ENCODE data around the gene C5.

C5 gene

GRCh38 chr9:120931231-120932085 lies 118.6 kb downstream of the C5 start:
- CTCF ChIA-PET = interaction anchor here (0.6 kb wide), 1 partner anchor 204 kb away, joined by 3 read pairs; no protein-coding TSS in a partner anchor
- POLR2A ChIA-PET = no interaction called here
- DNase-seq (ENCODE audit: extremely low spot score) = no peak
- no peak for TF ChIP-seq PKNOX1 (IDR thresholded peaks at IDR 0.05)
- TF ChIP-seq CTBP1 (IDR thresholded peaks at IDR 0.05; ENCODE audit: borderline replicate concordance) = no peak

GRCh38 chr9:120929229-120929791 lies 120.8 kb downstream of the C5 start:
- no peak for TF ChIP-seq CTBP1 (IDR thresholded peaks at IDR 0.05; ENCODE audit: borderline replicate concordance)
- no peak for TF ChIP-seq L3MBTL2 (conservative IDR thresholded peaks at IDR 0.05)
- no peak for TF ChIP-seq FOXA1 (IDR thresholded peaks at IDR 0.05)
- TF ChIP-seq FOXK2 (IDR thresholded peaks at IDR 0.05) = no peak
- TF ChIP-seq HDGF (IDR thresholded peaks at IDR 0.05; ENCODE audit: borderline replicate concordance) = no peak
- TF ChIP-seq ZNF384 (IDR thresholded peaks at IDR 0.05) = no peak
- TF ChIP-seq FOXM1 (IDR thresholded peaks at IDR 0.05; ENCODE audit: borderline replicate concordance) = no peak
- TF ChIP-seq ARNT (IDR thresholded peaks at IDR 0.05) = no peak
- TF ChIP-seq TARDBP (IDR thresholded peaks at IDR 0.05) = no peak
- CTCF ChIA-PET = interaction anchor here (1.1 kb wide), 1 partner anchor 9 kb away, joined by 4 read pairs; no protein-coding TSS in a partner anchor
- POLR2A ChIA-PET = interaction anchor here (0.6 to 1.2 kb wide), 9 partner anchors 9 to 215 kb away, joined by 3 to 4 read pairs (median 3); partner anchors contain the start of gene MEGF9
- DNase-seq (ENCODE audit: extremely low spot score) = no peak

GRCh38 chr9:120928483-120929228 lies 121.4 kb downstream of the C5 start:
- TF ChIP-seq L3MBTL2 (conservative IDR thresholded peaks at IDR 0.05) (peak; percentile 23; the same call in 1 of the 2 replicates), TARDBP (IDR thresholded peaks at IDR 0.05) (no peak)
- peak; percentile 72 for DNase-seq (ENCODE audit: extremely low spot score)
- POLR2A ChIA-PET = interaction anchor here (0.6 to 1.2 kb wide), 9 partner anchors 9 to 214 kb away, joined by 3 to 4 read pairs (median 3); partner anchors contain the start of gene MEGF9
- CTCF ChIA-PET = interaction anchor here (1.1 kb wide), 1 partner anchor 8 kb away, joined by 4 read pairs; no protein-coding TSS in a partner anchor

- POLR2A ChIA-PET = no interaction called here
- DNase-seq (ENCODE audit: extremely low spot score) = no peak
- CTCF ChIA-PET = no interaction called here
- no peak for TF ChIP-seq ELF4 (IDR thresholded peaks at IDR 0.05)
- TF ChIP-seq BHLHE40 (IDR thresholded peaks at IDR 0.05; ENCODE audit: borderline replicate concordance) = no peak
These were observed 122.0 kb downstream of the C5 start for GRCh38 chr9:120928015-120928482.

- no peak for DNase-seq (ENCODE audit: extremely low spot score)
- TF ChIP-seq FOXK2 (IDR thresholded peaks at IDR 0.05) (no peak), L3MBTL2 (conservative IDR thresholded peaks at IDR 0.05) (no peak), TARDBP (IDR thresholded peaks at IDR 0.05) (no peak), SUZ12 (IDR thresholded peaks at IDR 0.05) (no peak), ZNF384 (IDR thresholded peaks at IDR 0.05) (no peak), ELF4 (IDR thresholded peaks at IDR 0.05) (no peak), ARNT (IDR thresholded peaks at IDR 0.05) (no peak), CTBP1 (IDR thresholded peaks at IDR 0.05; ENCODE audit: borderline replicate concordance) (no peak), HDGF (IDR thresholded peaks at IDR 0.05; ENCODE audit: borderline replicate concordance) (no peak), NFRKB (IDR thresholded peaks at IDR 0.05) (no peak), FOXA1 (IDR thresholded peaks at IDR 0.05) (no peak), PKNOX1 (IDR thresholded peaks at IDR 0.05) (no peak), SP1 (IDR thresholded peaks at IDR 0.05) (no peak), FOXM1 (IDR thresholded peaks at IDR 0.05; ENCODE audit: borderline replicate concordance) (no peak), LEF1 (IDR thresholded peaks at IDR 0.05; ENCODE audit: borderline replicate concordance) (no peak), BHLHE40 (IDR thresholded peaks at IDR 0.05; ENCODE audit: borderline replicate concordance) (no peak)
- CTCF ChIA-PET = no interaction called here
- POLR2A ChIA-PET = no interaction called here
These were observed 122.6 kb downstream of the C5 start for GRCh38 chr9:120927269-120928014.

- TF ChIP-seq ARNT (IDR thresholded peaks at IDR 0.05) (no peak), FOXM1 (IDR thresholded peaks at IDR 0.05; ENCODE audit: borderline replicate concordance) (no peak), LEF1 (IDR thresholded peaks at IDR 0.05; ENCODE audit: borderline replicate concordance) (no peak), CTBP1 (IDR thresholded peaks at IDR 0.05; ENCODE audit: borderline replicate concordance) (no peak), FOXK2 (IDR thresholded peaks at IDR 0.05) (no peak), L3MBTL2 (conservative IDR thresholded peaks at IDR 0.05) (no peak)
- DNase-seq (ENCODE audit: extremely low spot score) = no peak
- ChIA-PET POLR2A (interaction anchor here (1.7 kb wide), 1 partner anchor 58 kb away, joined by 3 read pairs; no protein-coding TSS in a partner anchor), CTCF (no interaction called here)
These were observed 123.6 kb downstream of the C5 start, which contains the start of gene TRAF1 for GRCh38 chr9:120926397-120926928. Gene TRAF1 (minus strand): TSS chr9:120926796. CDS start chr9:120926075, 721 bp downstream.
